Measurements from ENCODE around the gene CROCC2.

GRCh38 chr2:241003830-241004564 is 97.9 kb downstream of the CROCC2 start:
- TF ChIP-seq, protein P1, sequence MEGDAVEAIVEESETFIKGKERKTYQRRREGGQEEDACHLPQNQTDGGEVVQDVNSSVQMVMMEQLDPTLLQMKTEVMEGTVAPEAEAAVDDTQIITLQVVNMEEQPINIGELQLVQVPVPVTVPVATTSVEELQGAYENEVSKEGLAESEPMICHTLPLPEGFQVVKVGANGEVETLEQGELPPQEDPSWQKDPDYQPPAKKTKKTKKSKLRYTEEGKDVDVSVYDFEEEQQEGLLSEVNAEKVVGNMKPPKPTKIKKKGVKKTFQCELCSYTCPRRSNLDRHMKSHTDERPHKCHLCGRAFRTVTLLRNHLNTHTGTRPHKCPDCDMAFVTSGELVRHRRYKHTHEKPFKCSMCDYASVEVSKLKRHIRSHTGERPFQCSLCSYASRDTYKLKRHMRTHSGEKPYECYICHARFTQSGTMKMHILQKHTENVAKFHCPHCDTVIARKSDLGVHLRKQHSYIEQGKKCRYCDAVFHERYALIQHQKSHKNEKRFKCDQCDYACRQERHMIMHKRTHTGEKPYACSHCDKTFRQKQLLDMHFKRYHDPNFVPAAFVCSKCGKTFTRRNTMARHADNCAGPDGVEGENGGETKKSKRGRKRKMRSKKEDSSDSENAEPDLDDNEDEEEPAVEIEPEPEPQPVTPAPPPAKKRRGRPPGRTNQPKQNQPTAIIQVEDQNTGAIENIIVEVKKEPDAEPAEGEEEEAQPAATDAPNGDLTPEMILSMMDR (IDR thresholded peaks at IDR 0.05): no peak
- TF ChIP-seq EZH2 (IDR thresholded peaks at IDR 0.05; ENCODE audit: borderline replicate concordance, insufficient read depth, low read depth, low read length, poor library complexity, severe bottlenecking): no peak

Data from B cell (primary cell).